Measurements from ENCODE around the gene TBXAS1. TPM values are rescaled to one million over a fixed set of nuclear protein-coding genes. Genes with fewer than 3 reads are reported as not detected.

Gene TBXAS1
- total RNA-seq, 1 experiment from 2014 or later, result 2.2 TPM

GRCh38 chr7:139804571-139804970 lies 24.5 kb upstream of the TBXAS1 start:
- no peaks in the 10 kb centered on the region for H3F3A ChIP-seq (ENCODE audit: insufficient read depth, low read depth)
- no peaks in the 10 kb centered on the region; the same call in 1 of the 2 replicates for H3K9me3 ChIP-seq (ENCODE audit: insufficient read depth, low read depth)
- ChIA-PET CTCF (no interaction called here), POLR2A (ENCODE audit: unreplicated experiment) (no interaction called here)
- H3K4me2 ChIP-seq, result no peak overlapping the region
- H3K79me2 ChIP-seq (ENCODE audit: low read depth), result no peaks in the 10 kb centered on the region
- DNase-seq, result no peak
- no peaks in the 10 kb centered on the region for H3K27me3 ChIP-seq (ENCODE audit: insufficient read depth, low read depth)
- no peaks in the 10 kb centered on the region for H4K20me1 ChIP-seq (ENCODE audit: insufficient read depth)
- intact Hi-C loops (cut with micrococcal nuclease; ENCODE audit: unreplicated experiment), result no loop called here
- BruUV-seq (replicated peaks), result no TSS peak
- H3K27ac ChIP-seq, result no peak overlapping the region
- TF ChIP-seq CTCF (conservative IDR thresholded peaks at IDR 0.05), result no peak
- TF ChIP-seq EZH2 (IDR thresholded peaks at IDR 0.05; ENCODE audit: low read depth), result no peak
- no peak overlapping the region for H3K4me3 ChIP-seq
- no peaks in the 10 kb centered on the region for H3K9me2 ChIP-seq (ENCODE audit: insufficient read depth)
- H2AFZ ChIP-seq, result no peak overlapping the region
- H3K36me3 ChIP-seq (ENCODE audit: low read depth), result no peaks in the 10 kb centered on the region
- no peaks in the 10 kb centered on the region for H3K4me1 ChIP-seq (replicated peaks; ENCODE audit: insufficient read depth)

GRCh38 chr7:139807009-139807408 lies 22.1 kb upstream of the TBXAS1 start:
- Histone ChIP-seq H3K9me2 (ENCODE audit: insufficient read depth) (no peaks in the 10 kb centered on the region), H3F3A (ENCODE audit: insufficient read depth, low read depth) (no peaks in the 10 kb centered on the region), H3K36me3 (ENCODE audit: low read depth) (no peaks in the 10 kb centered on the region), H3K9me3 (ENCODE audit: insufficient read depth, low read depth) (no peaks in the 10 kb centered on the region; the same call in 1 of the 2 replicates), H2AFZ (no peak overlapping the region), H4K20me1 (ENCODE audit: insufficient read depth) (no peaks in the 10 kb centered on the region), H3K4me2 (no peak overlapping the region), H3K4me1 (replicated peaks; ENCODE audit: insufficient read depth) (no peaks in the 10 kb centered on the region), H3K27me3 (ENCODE audit: insufficient read depth, low read depth) (no peaks in the 10 kb centered on the region), H3K27ac (no peak overlapping the region), H3K79me2 (ENCODE audit: low read depth) (no peaks in the 10 kb centered on the region), H3K4me3 (no peak overlapping the region)
- DNase-seq, result no peak
- CTCF ChIA-PET, result no interaction called here
- no TSS peak for BruUV-seq (replicated peaks)
- intact Hi-C loops (cut with micrococcal nuclease; ENCODE audit: unreplicated experiment), result no loop called here
- no peak for TF ChIP-seq EZH2 (IDR thresholded peaks at IDR 0.05; ENCODE audit: low read depth)
- no peak for TF ChIP-seq CTCF (conservative IDR thresholded peaks at IDR 0.05)
- POLR2A ChIA-PET (ENCODE audit: unreplicated experiment), result interaction anchor here (0.7 kb wide), 1 partner anchor 126 kb away, joined by 4 read pairs; no protein-coding TSS in a partner anchor

GRCh38 chr7:139808427-139808826 lies 20.6 kb upstream of the TBXAS1 start:
- no peak overlapping the region for H3K27ac ChIP-seq

More at GRCh38 chr7:139808427-139808826, 20.6 kb upstream of the TBXAS1 start:
- intact Hi-C loops (cut with micrococcal nuclease; ENCODE audit: unreplicated experiment), result no loop called here
- CTCF ChIA-PET, result no interaction called here
- Histone ChIP-seq H3K4me1 (replicated peaks; ENCODE audit: insufficient read depth) (no peaks in the 10 kb centered on the region), H3K4me2 (no peak overlapping the region), H3K27me3 (ENCODE audit: insufficient read depth, low read depth) (no peaks in the 10 kb centered on the region), H3K4me3 (no peak overlapping the region), H3K79me2 (ENCODE audit: low read depth) (no peaks in the 10 kb centered on the region), H3K9me3 (ENCODE audit: insufficient read depth, low read depth) (no peaks in the 10 kb centered on the region), H3F3A (ENCODE audit: insufficient read depth, low read depth) (no peaks in the 10 kb centered on the region), H3K9me2 (ENCODE audit: insufficient read depth) (no peaks in the 10 kb centered on the region), H4K20me1 (ENCODE audit: insufficient read depth) (no peaks in the 10 kb centered on the region), H2AFZ (no peak overlapping the region), H3K36me3 (ENCODE audit: low read depth) (no peaks in the 10 kb centered on the region)
- DNase-seq, result no peak
- POLR2A ChIA-PET (ENCODE audit: unreplicated experiment), result no interaction called here
- TF ChIP-seq EZH2 (IDR thresholded peaks at IDR 0.05; ENCODE audit: low read depth), result no peak
- TF ChIP-seq CTCF (conservative IDR thresholded peaks at IDR 0.05), result no peak
- BruUV-seq (replicated peaks), result no TSS peak
